OCI-LY7 (cell line): ENCODE results near the gene TJAP1. TPM values are rescaled to one million over a fixed set of nuclear protein-coding genes. Genes with fewer than 3 reads are reported as not detected.
A peak's percentile ranks its signal among the peaks of the same experiment; 100 is the strongest.

Experiments
- BruUV-seq: library from RNA; stranded (reverse); fragments of 400-500 nt; replicated peaks from 2 replicates; lab custom pipeline; 2021; lab: Mats Ljungman, UMichigan
- CTCF ChIA-PET: fragments of 300-600 bp; sonication (Branson Sonifier 250); formaldehyde crosslinking; loops from one replicate; lab custom pipeline; 2022; ENCODE audit warnings: antibody characterized with exemption; ENCODE audit not compliant: unreplicated experiment; lab: Charles Lee
- POLR2A ChIA-PET: fragments of 300-600 bp; sonication (Branson Sonifier 250); formaldehyde crosslinking; loops from one replicate; lab custom pipeline; 2022; ENCODE audit warnings: antibody characterized with exemption; lab: Charles Lee
- DNase-seq: peaks from one replicate; pipeline ENCODE4 v3.0.0-alpha.2; 2015; ENCODE audit warnings: low spot score
- H2AFZ ChIP-seq: fragments of 200-600 bp; sonication (generic), shearing (Covaris generic); 2 replicates; pipeline ENCODE4 v1.6.1; 2014; ENCODE audit warnings: mild to moderate bottlenecking, antibody characterized with exemption, low read length, moderate library complexity
- H3K27ac ChIP-seq: fragments of 200-600 bp; sonication (generic); 2 replicates; pipeline ENCODE4 v1.5.1; 2014; ENCODE audit warnings: mixed run types, low read depth, mild to moderate bottlenecking, moderate library complexity, low read length, inconsistent platforms; ENCODE audit not compliant: poor library complexity, severe bottlenecking
- H3K36me3 ChIP-seq: fragments of 200-600 bp; sonication (generic); 2 replicates; pipeline ENCODE4 v1.6.1; 2014; ENCODE audit warnings: mild to moderate bottlenecking, antibody characterized with exemption, low read length, moderate library complexity, mixed read lengths; ENCODE audit not compliant: insufficient read depth
- H3K4me1 ChIP-seq: fragments of 200-600 bp; sonication (generic); 2 replicates; pipeline ENCODE4 v1.5.1; 2014; ENCODE audit warnings: mild to moderate bottlenecking, low read length; ENCODE audit not compliant: insufficient read depth, poor library complexity, severe bottlenecking
- H3K4me2 ChIP-seq: fragments of 200-600 bp; sonication (generic); 2 replicates; pipeline ENCODE4 v1.6.1; 2014; ENCODE audit warnings: mild to moderate bottlenecking, low read length
- H3K4me3 ChIP-seq: fragments of 200-600 bp; sonication (generic); 2 replicates; pipeline ENCODE4 v1.5.1; 2014; ENCODE audit warnings: mild to moderate bottlenecking, low read depth, low read length; ENCODE audit not compliant: poor library complexity, severe bottlenecking
- H3K79me2 ChIP-seq: fragments of 200-600 bp; sonication (generic); 2 replicates; pipeline ENCODE4 v1.6.1; 2016; ENCODE audit warnings: low read depth, mild to moderate bottlenecking, low read length, moderate library complexity, mixed read lengths; ENCODE audit not compliant: insufficient read depth
- H3K9me2 ChIP-seq: fragments of 200-600 bp; sonication (generic); 2 replicates; pipeline ENCODE4 v1.6.1; 2016; ENCODE audit warnings: mild to moderate bottlenecking, low read length, mixed read lengths; ENCODE audit not compliant: insufficient read depth
- H3K9me3 ChIP-seq: fragments of 200-600 bp; sonication (generic); 2 replicates; pipeline ENCODE4 v1.6.1; 2014; ENCODE audit warnings: mild to moderate bottlenecking, mixed run types, low read length, mixed read lengths
- H4K20me1 ChIP-seq: fragments of 200-600 bp; sonication (generic); 2 replicates; pipeline ENCODE4 v1.6.1; 2014; ENCODE audit warnings: mild to moderate bottlenecking, antibody characterized with exemption, low read length, moderate library complexity, mixed read lengths; ENCODE audit not compliant: insufficient read depth
- EZH2phosphoT487 ChIP-seq: fragments of 200-600 bp; sonication (generic); IDR thresholded peaks from 2 replicates; pipeline ENCODE4 v1.6.1; 2018; ENCODE audit warnings: low read depth, borderline replicate concordance, mild to moderate bottlenecking, mixed run types, antibody characterized with exemption, low read length, moderate library complexity, mixed read lengths
- intact Hi-C: fragments of 100-400 bp; cut with micrococcal nuclease; formaldehyde crosslinking; loops from one replicate; pipeline ENCODE4 v1.10.0; 2022; ENCODE audit not compliant: unreplicated experiment
- total RNA-seq, 2 experiments: library from RNA; depleted of rRNA in 1 of 2; stranded (reverse); fragments of >200 nt in 1 of 2; shearing (Covaris generic) in 1 of 2; gene quantifications; 2 replicates each; pipeline ENCODE4 v1.2.3, GENCODE V29; 2014 to 2022
- TF ChIP-seq, protein P1 (sequence below): fragments of 200-600 bp; sonication (generic); conservative IDR thresholded peaks from 2 replicates; pipeline ENCODE4 v1.5.1; 2014; ENCODE audit warnings: mild to moderate bottlenecking, antibody characterized with exemption, low read length, moderate library complexity, mixed read lengths

The TJAP1 gene
- total RNA-seq, 2 experiments from 2014 or later: 16.7 to 34.4 TPM

GRCh38 chr6:43509142-43509983 is 32.0 kb downstream of the TJAP1 start:
- POLR2A ChIA-PET: no interaction called here

DNA sequence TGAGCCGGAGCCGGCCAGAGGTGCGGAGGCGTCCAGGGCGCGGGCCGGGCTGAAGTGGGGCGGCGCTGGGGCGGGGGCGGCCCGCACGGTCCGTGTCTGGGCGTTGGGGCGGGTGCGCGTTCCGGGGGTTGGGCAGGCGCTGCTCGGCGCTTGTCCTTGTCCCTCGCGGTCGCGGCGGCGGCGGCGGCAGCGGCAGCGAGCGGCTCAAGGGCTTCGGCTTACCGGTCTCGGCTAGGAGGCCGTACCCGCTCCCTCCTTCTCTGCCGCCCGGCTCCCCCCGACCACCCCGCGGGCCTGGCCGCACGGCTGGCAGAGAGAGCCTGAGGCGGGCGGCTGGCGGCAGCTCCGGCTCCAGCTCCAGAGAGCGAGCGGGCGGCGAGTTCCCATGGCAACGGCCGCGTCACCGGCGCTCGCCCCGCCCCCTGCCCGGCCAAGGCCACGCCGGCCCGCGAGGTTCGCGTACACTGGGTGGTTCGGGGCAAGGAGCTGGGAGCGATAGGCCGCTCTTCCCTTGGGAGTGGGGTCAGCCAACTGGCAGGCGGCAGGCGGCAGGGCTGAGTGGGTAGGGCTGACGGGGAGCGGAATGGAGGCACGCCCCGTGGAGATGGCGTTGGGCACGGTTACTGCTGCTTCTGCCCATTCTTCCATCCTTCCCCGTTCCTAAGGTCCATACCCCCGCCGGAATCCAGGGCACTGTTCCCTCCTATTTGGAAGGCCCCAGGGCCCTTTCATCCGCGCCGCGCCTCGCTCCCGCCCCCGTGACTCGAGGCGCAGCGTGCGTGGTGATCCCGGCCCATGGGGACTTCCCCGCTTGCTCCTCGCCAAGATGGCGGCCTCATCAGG is 32.8 kb downstream of the TJAP1 start, which contains the start of gene LRRC73:
Gene LRRC73, minus strand, starts transcription at position 363 of the 843 bp plus-strand sequence. CDS start 561 bp downstream, outside the sequence.
- POLR2A ChIA-PET: no interaction called here
- H3K4me1 ChIP-seq: no peaks in the 10 kb centered on the region
- no peaks in the 10 kb centered on the region for H3K9me2 ChIP-seq
- TF ChIP-seq, protein P1, sequence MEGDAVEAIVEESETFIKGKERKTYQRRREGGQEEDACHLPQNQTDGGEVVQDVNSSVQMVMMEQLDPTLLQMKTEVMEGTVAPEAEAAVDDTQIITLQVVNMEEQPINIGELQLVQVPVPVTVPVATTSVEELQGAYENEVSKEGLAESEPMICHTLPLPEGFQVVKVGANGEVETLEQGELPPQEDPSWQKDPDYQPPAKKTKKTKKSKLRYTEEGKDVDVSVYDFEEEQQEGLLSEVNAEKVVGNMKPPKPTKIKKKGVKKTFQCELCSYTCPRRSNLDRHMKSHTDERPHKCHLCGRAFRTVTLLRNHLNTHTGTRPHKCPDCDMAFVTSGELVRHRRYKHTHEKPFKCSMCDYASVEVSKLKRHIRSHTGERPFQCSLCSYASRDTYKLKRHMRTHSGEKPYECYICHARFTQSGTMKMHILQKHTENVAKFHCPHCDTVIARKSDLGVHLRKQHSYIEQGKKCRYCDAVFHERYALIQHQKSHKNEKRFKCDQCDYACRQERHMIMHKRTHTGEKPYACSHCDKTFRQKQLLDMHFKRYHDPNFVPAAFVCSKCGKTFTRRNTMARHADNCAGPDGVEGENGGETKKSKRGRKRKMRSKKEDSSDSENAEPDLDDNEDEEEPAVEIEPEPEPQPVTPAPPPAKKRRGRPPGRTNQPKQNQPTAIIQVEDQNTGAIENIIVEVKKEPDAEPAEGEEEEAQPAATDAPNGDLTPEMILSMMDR: no peak
- no peak for TF ChIP-seq EZH2phosphoT487
- no peaks in the 10 kb centered on the region for H4K20me1 ChIP-seq
- H3K9me3 ChIP-seq: no peaks in the 10 kb centered on the region
- intact Hi-C loops: loop anchor here (10.0 kb wide), 2 partner anchors 435 to 565 kb away; partner anchors contain the start of gene PTK7
- DNase-seq: peak; percentile 50
- H3K27ac ChIP-seq: no peak within 1 kb of the TSS
- peak within 1 kb of the TSS; percentile 62 for H3K4me2 ChIP-seq
- no TSS peak for BruUV-seq
- no peak within 1 kb of the TSS for H2AFZ ChIP-seq
- CTCF ChIA-PET: interaction anchor here (0.5 kb wide), 1 partner anchor 20 kb away, joined by 3 read pairs; no protein-coding TSS in a partner anchor
- H3K79me2 ChIP-seq: no peaks in the 10 kb centered on the region; the same call in 1 of the 2 replicates
- peak within 1 kb of the TSS; percentile 53 for H3K4me3 ChIP-seq
- H3K36me3 ChIP-seq: peaks cover 45% of the 10 kb centered on the region

More at GRCh38 chr6:43509142-43509983, 32.0 kb downstream of the TJAP1 start:
- Histone ChIP-seq H4K20me1 (no peaks in the 10 kb centered on the region), H3K4me2 (peak overlapping the region; percentile 62), H3K79me2 (no peaks in the 10 kb centered on the region), H2AFZ (no peak overlapping the region), H3K4me3 (peak overlapping the region; percentile 53), H3K9me2 (no peaks in the 10 kb centered on the region), H3K4me1 (no peaks in the 10 kb centered on the region), H3K36me3 (peaks cover 47% of the 10 kb centered on the region), H3K27ac (no peak overlapping the region), H3K9me3 (no peaks in the 10 kb centered on the region)
- CTCF ChIA-PET: no interaction called here
- TF ChIP-seq, protein P1: no peak
- TF ChIP-seq EZH2phosphoT487: no peak
- no TSS peak for BruUV-seq
- intact Hi-C loops: loop anchor here (10.0 kb wide), 1 partner anchor 435 kb away; the partner anchor contains the start of gene PTK7
- no peak for DNase-seq
